HepG2 (cell line): Measurements from ENCODE around the gene SREBF1. TPM values are rescaled to one million over a fixed set of nuclear protein-coding genes. Genes with fewer than 3 reads are reported as not detected.

Experiments used
- HNF4A ChIP-seq: sonication (generic); formaldehyde crosslinking; IDR thresholded peaks from 2 replicates; pipeline ENCODE4 v1.4.0; 2020; ENCODE audit warnings: missing genetic modification reagents
- MLX ChIP-seq: IDR thresholded peaks from 2 replicates; pipeline ENCODE4 v1.6.1; 2016
- NFATC3 ChIP-seq: sonication (generic); formaldehyde crosslinking; IDR thresholded peaks from 2 replicates; pipeline ENCODE4 v1.5.1; 2020; ENCODE audit warnings: mild to moderate bottlenecking, missing genetic modification reagents
- NFKB2 ChIP-seq: sonication (generic); formaldehyde crosslinking; IDR thresholded peaks from 2 replicates; pipeline ENCODE4 v1.4.0; 2020; ENCODE audit warnings: missing genetic modification reagents, borderline replicate concordance
- PHF8 ChIP-seq: sonication (generic); formaldehyde crosslinking; IDR thresholded peaks from 2 replicates; pipeline ENCODE4 v1.5.0; 2020; ENCODE audit warnings: missing genetic modification reagents
- TOPORS ChIP-seq: sonication (generic); formaldehyde crosslinking; IDR thresholded peaks from 2 replicates; pipeline ENCODE4 v1.8.0; 2023; ENCODE audit warnings: mild to moderate bottlenecking, missing genetic modification reagents
- USF2 ChIP-seq, 2 experiments: sonication (generic) in 1 of 2; formaldehyde crosslinking in 1 of 2; IDR thresholded peaks; 2 replicates each; pipeline versions ENCODE4 v1.5.1 to v1.6.1; 2011 to 2020; ENCODE audit warnings: borderline replicate concordance in 1 of 2, low read depth in 1 of 2, low read length in 1 of 2, mild to moderate bottlenecking in 1 of 2, missing genetic modification reagents in 1 of 2, moderate library complexity in 1 of 2
- XBP1 ChIP-seq: sonication (generic); formaldehyde crosslinking; IDR thresholded peaks from 2 replicates; pipeline ENCODE4 v1.5.0; 2020; ENCODE audit warnings: missing genetic modification reagents
- ZBTB37 ChIP-seq: sonication (generic); formaldehyde crosslinking; IDR thresholded peaks from 2 replicates; pipeline ENCODE4 v1.4.0; 2020; ENCODE audit warnings: mild to moderate bottlenecking, missing genetic modification reagents
- ZFP36L1 ChIP-seq: sonication (generic); formaldehyde crosslinking; IDR thresholded peaks from 2 replicates; pipeline ENCODE4 v1.8.0; 2022; ENCODE audit warnings: mild to moderate bottlenecking, missing genetic modification reagents, moderate library complexity
- ZKSCAN8 ChIP-seq: IDR thresholded peaks from 2 replicates; pipeline ENCODE4 v1.6.1; 2016; ENCODE audit warnings: borderline replicate concordance, missing genetic modification reagents, missing compliant biosample characterization
- ZNF441 ChIP-seq: sonication (generic); formaldehyde crosslinking; IDR thresholded peaks from 2 replicates; pipeline ENCODE4 v1.7.0; 2021; ENCODE audit warnings: missing genetic modification reagents, borderline replicate concordance
- ZNF644 ChIP-seq: IDR thresholded peaks from 2 replicates; pipeline ENCODE4 v1.6.1; 2016; ENCODE audit warnings: low read depth
- ZNF672 ChIP-seq: sonication (generic); formaldehyde crosslinking; IDR thresholded peaks from 2 replicates; pipeline ENCODE4 v1.8.1; 2022; ENCODE audit warnings: missing genetic modification reagents
- ZNF784 ChIP-seq: sonication (generic); formaldehyde crosslinking; IDR thresholded peaks from 2 replicates; pipeline ENCODE4 v1.5.1; 2020; ENCODE audit warnings: missing genetic modification reagents, mild to moderate bottlenecking, borderline replicate concordance
- polyA plus RNA-seq, 8 experiments: library from polyadenylated mRNA; depleted of rRNA in 3 of 8; stranded (reverse) in 7 of 8; unstranded in 1 of 8; fragments of >200 nt; fragmentation: Illumina TruSeq in 4 of 8; extraction: Trizol in 4 of 8; gene quantifications; 2 replicates each; pipeline versions ENCODE4 v1.2.1 to v1.2.3, GENCODE V29; 2011 to 2016; ENCODE audit warnings: low read depth in 4 of 8, missing spikeins in 1 of 8, mixed read lengths in 1 of 8; ENCODE audit not compliant: insufficient read depth in 1 of 8
- total RNA-seq, 5 experiments: library from RNA; depleted of rRNA; stranded (reverse); fragments of >200 nt; fragmentation: Illumina TruSeq; extraction: Trizol; gene quantifications; 2 replicates each; pipeline ENCODE4 v1.2.3, GENCODE V29; 2016; ENCODE audit warnings: low read depth in 1 of 5
- TF ChIP-seq, protein P1 (sequence below): sonication (generic); formaldehyde crosslinking; IDR thresholded peaks from 2 replicates; pipeline ENCODE4 v1.4.0; 2020; ENCODE audit warnings: mild to moderate bottlenecking, missing genetic modification reagents
- TF ChIP-seq, protein P2 (sequence below): IDR thresholded peaks from 2 replicates; pipeline ENCODE4 v1.6.1; 2016; ENCODE audit warnings: missing genetic modification reagents, missing compliant biosample characterization
- TF ChIP-seq, protein P3 (sequence below): sonication (generic); formaldehyde crosslinking; IDR thresholded peaks from 2 replicates; pipeline ENCODE4 v1.5.1; 2020; ENCODE audit warnings: mild to moderate bottlenecking, missing genetic modification reagents

The SREBF1 gene
- total and polyA plus RNA-seq, 2 of the 13 experiments (the other 11 are each of a cell fraction or from before 2014, with no cell fraction given): 34.3 to 38.0 TPM

- peak; percentile 53; the same call in 1 of the 2 replicates for TF ChIP-seq ZBTB37 (CRISPR knock-in tag)
- TF ChIP-seq, protein P1, sequence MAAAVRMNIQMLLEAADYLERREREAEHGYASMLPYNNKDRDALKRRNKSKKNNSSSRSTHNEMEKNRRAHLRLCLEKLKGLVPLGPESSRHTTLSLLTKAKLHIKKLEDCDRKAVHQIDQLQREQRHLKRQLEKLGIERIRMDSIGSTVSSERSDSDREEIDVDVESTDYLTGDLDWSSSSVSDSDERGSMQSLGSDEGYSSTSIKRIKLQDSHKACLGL (CRISPR knock-in tag): peak; percentile 91
- TF ChIP-seq ZNF644 (CRISPR knock-in tag): no peak
- peak; percentile 1; the same call in 1 of the 2 replicates for TF ChIP-seq ZKSCAN8
- peak; percentile 62; the same call in 1 of the 2 replicates for TF ChIP-seq NFKB2 (CRISPR knock-in tag)
- 0 out of 2 replicates have a peak, but pooled peaks have one; percentile 71 for TF ChIP-seq ZFP36L1
- peak; percentile 75; the same call in 1 of the 2 replicates for TF ChIP-seq ZNF441 (CRISPR knock-in tag)
- 0 out of 2 replicates have a peak, but pooled peaks have one; percentile 62 for TF ChIP-seq ZNF672 (CRISPR knock-in tag)
- peak; percentile 27; the same call in 1 of the 2 replicates for TF ChIP-seq USF2 (IDR thresholded peaks at IDR 0.05; ENCODE audit: low read depth, low read length)
- peak; percentile 66; the same call in 1 of the 2 replicates for TF ChIP-seq USF2 (CRISPR knock-in tag; IDR thresholded peaks at IDR 0.05; ENCODE audit: borderline replicate concordance)
- peak; percentile 47 for TF ChIP-seq PHF8
- peak; percentile 36; the same call in 1 of the 2 replicates for TF ChIP-seq HNF4A
- TF ChIP-seq, protein P2, sequence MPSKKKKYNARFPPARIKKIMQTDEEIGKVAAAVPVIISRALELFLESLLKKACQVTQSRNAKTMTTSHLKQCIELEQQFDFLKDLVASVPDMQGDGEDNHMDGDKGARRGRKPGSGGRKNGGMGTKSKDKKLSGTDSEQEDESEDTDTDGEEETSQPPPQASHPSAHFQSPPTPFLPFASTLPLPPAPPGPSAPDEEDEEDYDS (CRISPR knock-in tag): peak; percentile 58; the same call in 1 of the 2 replicates
- peak; percentile 60; the same call in 1 of the 2 replicates for TF ChIP-seq ZNF784 (CRISPR knock-in tag)
- TF ChIP-seq NFATC3: peak; percentile 56; the same call in 1 of the 2 replicates
- TF ChIP-seq XBP1 (CRISPR knock-in tag): no peak
- TF ChIP-seq MLX (CRISPR knock-in tag): peak; percentile 94
- TF ChIP-seq, protein P3, sequence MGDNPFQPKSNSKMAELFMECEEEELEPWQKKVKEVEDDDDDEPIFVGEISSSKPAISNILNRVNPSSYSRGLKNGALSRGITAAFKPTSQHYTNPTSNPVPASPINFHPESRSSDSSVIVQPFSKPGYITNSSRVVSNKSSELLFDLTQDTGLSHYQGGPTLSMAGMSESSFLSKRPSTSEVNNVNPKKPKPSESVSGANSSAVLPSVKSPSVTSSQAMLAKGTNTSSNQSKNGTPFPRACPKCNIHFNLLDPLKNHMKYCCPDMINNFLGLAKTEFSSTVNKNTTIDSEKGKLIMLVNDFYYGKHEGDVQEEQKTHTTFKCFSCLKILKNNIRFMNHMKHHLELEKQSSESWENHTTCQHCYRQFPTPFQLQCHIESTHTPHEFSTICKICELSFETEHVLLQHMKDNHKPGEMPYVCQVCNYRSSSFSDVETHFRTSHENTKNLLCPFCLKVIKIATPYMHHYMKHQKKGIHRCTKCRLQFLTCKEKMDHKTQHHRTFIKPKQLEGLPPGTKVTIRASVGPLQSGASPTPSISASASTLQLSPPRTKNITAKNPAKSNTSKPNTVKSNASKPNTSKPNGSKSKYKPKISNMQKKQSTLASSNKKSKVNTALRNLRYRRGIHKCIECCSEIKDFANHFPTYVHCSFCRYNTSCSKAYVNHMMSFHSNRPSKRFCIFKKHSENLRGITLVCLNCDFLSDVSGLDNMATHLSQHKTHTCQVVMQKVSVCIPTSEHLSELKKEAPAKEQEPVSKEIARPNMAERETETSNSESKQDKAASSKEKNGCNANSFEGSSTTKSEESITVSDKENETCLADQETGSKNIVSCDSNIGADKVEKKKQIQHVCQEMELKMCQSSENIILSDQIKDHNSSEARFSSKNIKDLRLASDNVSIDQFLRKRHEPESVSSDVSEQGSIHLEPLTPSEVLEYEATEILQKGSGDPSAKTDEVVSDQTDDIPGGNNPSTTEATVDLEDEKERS (CRISPR knock-in tag): 0 out of 2 replicates have a peak, but pooled peaks have one; percentile 51
- TF ChIP-seq TOPORS: peak; percentile 79
Measured at GRCh38 chr17:17839791-17840707, 3.3 kb upstream of the SREBF1 start (continued).
